ENCODE results near the gene MYO18A.

MYO18A gene

DNA sequence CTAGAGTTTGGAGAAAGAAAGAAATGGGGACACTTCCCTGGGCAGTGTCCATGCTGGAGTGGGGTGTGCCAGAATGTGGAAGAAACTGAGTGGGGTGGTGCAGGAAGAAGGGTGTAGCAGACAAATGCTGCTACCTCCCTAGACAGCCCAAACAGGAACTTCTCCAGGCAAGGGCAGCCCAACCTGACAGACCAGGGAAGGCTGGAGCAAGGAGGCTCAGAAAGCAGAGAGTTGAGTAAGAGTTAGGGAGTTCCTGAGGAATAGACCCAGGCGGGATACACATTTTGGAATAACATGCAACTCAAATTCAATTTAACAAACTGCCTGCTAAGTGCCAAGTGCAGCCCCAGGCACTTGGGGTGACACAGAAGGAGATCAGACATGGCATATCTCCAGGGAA, 1.0 kb upstream of the MYO18A start:
- no peaks in the 10 kb centered on the region for H3K9me3 ChIP-seq (replicated peaks; ENCODE audit: insufficient read depth, low read length)
- peaks cover 36% of the 10 kb centered on the region for H3K4me1 ChIP-seq (ENCODE audit: low read length)
- peaks cover 22% of the 10 kb centered on the region for H3F3A ChIP-seq (ENCODE audit: insufficient read depth, low read length)
- TF ChIP-seq EZH2 (optimal IDR thresholded peaks at IDR 0.05; ENCODE audit: low read depth, low read length) (no peak), EZH2phosphoT487 (IDR thresholded peaks at IDR 0.05; ENCODE audit: low read length) (no peak)
- TF ChIP-seq, protein P1, sequence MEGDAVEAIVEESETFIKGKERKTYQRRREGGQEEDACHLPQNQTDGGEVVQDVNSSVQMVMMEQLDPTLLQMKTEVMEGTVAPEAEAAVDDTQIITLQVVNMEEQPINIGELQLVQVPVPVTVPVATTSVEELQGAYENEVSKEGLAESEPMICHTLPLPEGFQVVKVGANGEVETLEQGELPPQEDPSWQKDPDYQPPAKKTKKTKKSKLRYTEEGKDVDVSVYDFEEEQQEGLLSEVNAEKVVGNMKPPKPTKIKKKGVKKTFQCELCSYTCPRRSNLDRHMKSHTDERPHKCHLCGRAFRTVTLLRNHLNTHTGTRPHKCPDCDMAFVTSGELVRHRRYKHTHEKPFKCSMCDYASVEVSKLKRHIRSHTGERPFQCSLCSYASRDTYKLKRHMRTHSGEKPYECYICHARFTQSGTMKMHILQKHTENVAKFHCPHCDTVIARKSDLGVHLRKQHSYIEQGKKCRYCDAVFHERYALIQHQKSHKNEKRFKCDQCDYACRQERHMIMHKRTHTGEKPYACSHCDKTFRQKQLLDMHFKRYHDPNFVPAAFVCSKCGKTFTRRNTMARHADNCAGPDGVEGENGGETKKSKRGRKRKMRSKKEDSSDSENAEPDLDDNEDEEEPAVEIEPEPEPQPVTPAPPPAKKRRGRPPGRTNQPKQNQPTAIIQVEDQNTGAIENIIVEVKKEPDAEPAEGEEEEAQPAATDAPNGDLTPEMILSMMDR (IDR thresholded peaks at IDR 0.05; ENCODE audit: low read length): no peak
- H3K9ac ChIP-seq (ENCODE audit: low read length): no peak overlapping the region
- H4K20me1 ChIP-seq (ENCODE audit: insufficient read depth, low read length): no peaks in the 10 kb centered on the region
- DNase-seq: no peak
- no peaks in the 10 kb centered on the region for H3K9me2 ChIP-seq (replicated peaks; ENCODE audit: insufficient read depth, low read length)
- H2AFZ ChIP-seq (ENCODE audit: low read length): peak overlapping the region; percentile 98; the same call in 1 of the 2 replicates
- H3K27me3 ChIP-seq (replicated peaks; ENCODE audit: insufficient read depth, low read length): no peaks in the 10 kb centered on the region
- no peak overlapping the region for H3K4me2 ChIP-seq (ENCODE audit: low read depth, low read length)
- peaks cover 11% of the 10 kb centered on the region for H3K79me2 ChIP-seq (ENCODE audit: low read length)
- no peak overlapping the region for H3K27ac ChIP-seq (ENCODE audit: low read length)
- no peaks in the 10 kb centered on the region for H3K36me3 ChIP-seq (replicated peaks; ENCODE audit: insufficient read depth, low read length)
- H3K4me3 ChIP-seq (ENCODE audit: low read length): no peak overlapping the region

DNA sequence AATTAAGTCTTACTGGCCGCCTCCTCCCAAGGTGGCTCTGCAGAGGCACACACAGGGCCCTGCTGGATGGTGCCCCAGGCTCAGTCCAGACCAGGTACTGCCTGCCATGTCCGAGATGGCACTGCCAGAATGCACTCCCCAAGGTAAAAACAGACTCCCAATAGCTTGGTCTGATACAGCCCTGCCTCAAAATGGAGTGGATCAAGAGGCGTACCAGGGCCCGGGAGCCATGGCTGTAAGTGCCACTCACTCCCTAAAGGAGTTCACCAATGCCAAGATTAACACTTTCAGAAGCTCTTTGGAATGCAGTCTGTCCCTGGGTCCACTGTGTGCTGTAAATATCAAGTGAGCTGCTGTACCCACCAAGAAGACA, 576 bp upstream of the MYO18A start:
- Histone ChIP-seq H3K27me3 (replicated peaks; ENCODE audit: insufficient read depth, low read length) (no peaks in the 10 kb centered on the region), H3K9me3 (replicated peaks; ENCODE audit: insufficient read depth, low read length) (no peaks in the 10 kb centered on the region), H3K4me2 (ENCODE audit: low read depth, low read length) (peak overlapping the region; percentile 93), H2AFZ (ENCODE audit: low read length) (peak overlapping the region; percentile 98), H3K4me1 (ENCODE audit: low read length) (peaks cover 39% of the 10 kb centered on the region), H3K27ac (ENCODE audit: low read length) (no peak overlapping the region), H3K9ac (ENCODE audit: low read length) (peak overlapping the region; percentile 51; the same call in 1 of the 2 replicates), H4K20me1 (ENCODE audit: insufficient read depth, low read length) (no peaks in the 10 kb centered on the region), H3K9me2 (replicated peaks; ENCODE audit: insufficient read depth, low read length) (no peaks in the 10 kb centered on the region), H3F3A (ENCODE audit: insufficient read depth, low read length) (peaks cover 22% of the 10 kb centered on the region), H3K36me3 (replicated peaks; ENCODE audit: insufficient read depth, low read length) (no peaks in the 10 kb centered on the region), H3K79me2 (ENCODE audit: low read length) (peaks cover 11% of the 10 kb centered on the region), H3K4me3 (ENCODE audit: low read length) (peak overlapping the region; percentile 56)
- no peak for DNase-seq
- TF ChIP-seq, protein P1 (IDR thresholded peaks at IDR 0.05; ENCODE audit: low read length): no peak
- TF ChIP-seq EZH2phosphoT487 (IDR thresholded peaks at IDR 0.05; ENCODE audit: low read length) (no peak), EZH2 (optimal IDR thresholded peaks at IDR 0.05; ENCODE audit: low read depth, low read length) (no peak)

GRCh38 chr17:29179232-29180033, 765 bp downstream of the MYO18A start:
- H3K9ac ChIP-seq (ENCODE audit: low read length): peak overlapping the region; percentile 42; the same call in 1 of the 2 replicates
- peak overlapping the region; percentile 56 for H2AFZ ChIP-seq (ENCODE audit: low read length)
- H3K79me2 ChIP-seq (ENCODE audit: low read length): peaks cover 15% of the 10 kb centered on the region
- peaks cover 22% of the 10 kb centered on the region for H3F3A ChIP-seq (ENCODE audit: insufficient read depth, low read length)
- H4K20me1 ChIP-seq (ENCODE audit: insufficient read depth, low read length): no peaks in the 10 kb centered on the region
- H3K4me1 ChIP-seq (ENCODE audit: low read length): peaks cover 39% of the 10 kb centered on the region
- H3K4me3 ChIP-seq (ENCODE audit: low read length): peak overlapping the region; percentile 68
- H3K27me3 ChIP-seq (replicated peaks; ENCODE audit: insufficient read depth, low read length): no peaks in the 10 kb centered on the region
- H3K36me3 ChIP-seq (replicated peaks; ENCODE audit: insufficient read depth, low read length): no peaks in the 10 kb centered on the region
- no peak for TF ChIP-seq EZH2phosphoT487 (IDR thresholded peaks at IDR 0.05; ENCODE audit: low read length)
- TF ChIP-seq, protein P1 (IDR thresholded peaks at IDR 0.05; ENCODE audit: low read length): no peak
- no peak for TF ChIP-seq EZH2 (optimal IDR thresholded peaks at IDR 0.05; ENCODE audit: low read depth, low read length)
- H3K4me2 ChIP-seq (ENCODE audit: low read depth, low read length): peak overlapping the region; percentile 92
- H3K9me3 ChIP-seq (replicated peaks; ENCODE audit: insufficient read depth, low read length): no peaks in the 10 kb centered on the region
- H3K9me2 ChIP-seq (replicated peaks; ENCODE audit: insufficient read depth, low read length): no peaks in the 10 kb centered on the region
- DNase-seq: no peak
- no peak overlapping the region for H3K27ac ChIP-seq (ENCODE audit: low read length)
